Esophagus muscularis mucosa (tissue), 4 donors: ENCODE data around the gene IFI27L1. TPM values are rescaled to one million over a fixed set of nuclear protein-coding genes. Genes with fewer than 3 reads are reported as not detected.

Experiments used
- DNase-seq: peaks from one replicate; pipeline ENCODE4 v3.0.0-alpha.2; 2017; ENCODE audit errors: extremely low spot score
- H3K27ac ChIP-seq, 4 donors: fragments of 200-600 bp; sonication (generic); replicated peaks in 1 of 4; 1 replicate in 3 of 4; 2 replicates in 1 of 4; pipeline ENCODE4 v1.5.1; 2016 to 2019; ENCODE audit warnings: mild to moderate bottlenecking in 1 of 4
- H3K27me3 ChIP-seq, 4 donors: fragments of 200-600 bp; sonication (generic); one replicate each; pipeline versions ENCODE4 v1.5.1 to v1.6.0; 2016 to 2019
- H3K36me3 ChIP-seq, 4 donors: fragments of 200-600 bp; sonication (generic); one replicate each; pipeline ENCODE4 v1.5.1; 2016 to 2019
- H3K4me1 ChIP-seq, 4 donors: fragments of 200-600 bp; sonication (generic); one replicate each; pipeline ENCODE4 v1.5.1; 2016 to 2019
- H3K4me3 ChIP-seq, 4 donors: fragments of 200-600 bp; sonication (generic); 1 replicate in 2 of 4; 2 replicates in 2 of 4; pipeline ENCODE4 v1.5.1; 2016 to 2019; ENCODE audit warnings: mild to moderate bottlenecking in 4 of 4, moderate library complexity in 1 of 4
- H3K9me3 ChIP-seq, 4 donors: fragments of 200-600 bp; sonication (generic); 1 replicate in 3 of 4; 2 replicates in 1 of 4; pipeline ENCODE4 v1.5.1; 2016 to 2019
- EP300 ChIP-seq: sonication (generic); formaldehyde crosslinking; IDR thresholded peaks from one replicate; pipeline ENCODE4 v1.6.1; 2017; ENCODE audit warnings: antibody characterized with exemption
- POLR2A ChIP-seq: fragments of 450-650 bp; IDR thresholded peaks from one replicate; pipeline ENCODE4 v1.6.1; 2017; ENCODE audit warnings: antibody characterized with exemption, moderate library complexity, mild to moderate bottlenecking, low read depth
- POLR2AphosphoS5 ChIP-seq, 2 donors: sonication (generic); formaldehyde crosslinking; IDR thresholded peaks; one replicate each; pipeline ENCODE4 v1.6.1; 2017; ENCODE audit warnings: antibody characterized with exemption in 2 of 2
- WGBS: methylation state at CpG from one replicate; pipeline ENCODE4 v1.1.5; 2018; 5-methylcytosine and 5-hydroxymethylcytosine counted together
- intact Hi-C: fragments of 100-400 bp; cut with DNase I; formaldehyde crosslinking; loops from one replicate; pipeline ENCODE4 v1.15.1; 2023
- total RNA-seq, 4 donors: library from RNA; depleted of rRNA; stranded (reverse); fragments of >200 nt; gene quantifications; one replicate each; pipeline versions ENCODE4 v1.1.0 to v1.2.1, GENCODE V29; 2016
- TF ChIP-seq, protein P1 (sequence below), 3 experiments: fragments of 200-600 bp in 2 of 3; fragments of 450-650 bp in 1 of 3; sonication (generic) in 2 of 3; IDR thresholded peaks; one replicate each; pipeline ENCODE4 v1.5.1; 2017 to 2019; ENCODE audit warnings: antibody characterized with exemption in 3 of 3, mild to moderate bottlenecking in 2 of 3, moderate library complexity in 1 of 3

The IFI27L1 gene
- total RNA-seq, 4 donors from 2014 or later = 5.8 to 12.9 (median 6.4) TPM

- Histone ChIP-seq H3K4me3 (no peak overlapping the region), H3K9me3 (no peaks in the 10 kb centered on the region), H3K27ac (no peak overlapping the region), H3K4me1 (peaks cover 7 to 18% (median 14%) of the 10 kb centered on the region in 4 donors), H3K27me3 (no peaks in the 10 kb centered on the region), H3K36me3 (no peaks in the 10 kb centered on the region)
- intact Hi-C loops = loop anchor here (2.0 to 5.0 kb wide), 2 partner anchors 99 to 139 kb away; no protein-coding TSS in a partner anchor
- no peak for DNase-seq
- TF ChIP-seq POLR2A (no peak), EP300 (no peak), POLR2AphosphoS5 (IDR thresholded peaks at IDR 0.05) (no peak)
- TF ChIP-seq, protein P1, sequence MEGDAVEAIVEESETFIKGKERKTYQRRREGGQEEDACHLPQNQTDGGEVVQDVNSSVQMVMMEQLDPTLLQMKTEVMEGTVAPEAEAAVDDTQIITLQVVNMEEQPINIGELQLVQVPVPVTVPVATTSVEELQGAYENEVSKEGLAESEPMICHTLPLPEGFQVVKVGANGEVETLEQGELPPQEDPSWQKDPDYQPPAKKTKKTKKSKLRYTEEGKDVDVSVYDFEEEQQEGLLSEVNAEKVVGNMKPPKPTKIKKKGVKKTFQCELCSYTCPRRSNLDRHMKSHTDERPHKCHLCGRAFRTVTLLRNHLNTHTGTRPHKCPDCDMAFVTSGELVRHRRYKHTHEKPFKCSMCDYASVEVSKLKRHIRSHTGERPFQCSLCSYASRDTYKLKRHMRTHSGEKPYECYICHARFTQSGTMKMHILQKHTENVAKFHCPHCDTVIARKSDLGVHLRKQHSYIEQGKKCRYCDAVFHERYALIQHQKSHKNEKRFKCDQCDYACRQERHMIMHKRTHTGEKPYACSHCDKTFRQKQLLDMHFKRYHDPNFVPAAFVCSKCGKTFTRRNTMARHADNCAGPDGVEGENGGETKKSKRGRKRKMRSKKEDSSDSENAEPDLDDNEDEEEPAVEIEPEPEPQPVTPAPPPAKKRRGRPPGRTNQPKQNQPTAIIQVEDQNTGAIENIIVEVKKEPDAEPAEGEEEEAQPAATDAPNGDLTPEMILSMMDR (IDR thresholded peaks at IDR 0.05) = no peak
- WGBS = 94% methylated on average over 8 of the region's 9 CpGs
Observed at GRCh38 chr14:94037954-94038353, 43.2 kb upstream of the IFI27L1 start.

- Histone ChIP-seq H3K4me1 (peaks cover 7 to 18% (median 14%) of the 10 kb centered on the region in 4 donors), H3K4me3 (no peak overlapping the region), H3K36me3 (peaks cover 0 to 4% (median under 1%) of the 10 kb centered on the region in 4 donors), H3K9me3 (no peaks in the 10 kb centered on the region), H3K27ac (no peak overlapping the region), H3K27me3 (no peaks in the 10 kb centered on the region)
- 82% methylated on average over 7 of the region's 7 CpGs for WGBS
- no peak for TF ChIP-seq POLR2A
- TF ChIP-seq EP300 = no peak
- TF ChIP-seq, protein P1 (IDR thresholded peaks at IDR 0.05) = no peak
- no peak for TF ChIP-seq POLR2AphosphoS5 (IDR thresholded peaks at IDR 0.05)
- intact Hi-C loops = loop anchor here (5.0 kb wide), 1 partner anchor 139 kb away; no protein-coding TSS in a partner anchor
- DNase-seq = no peak
Observed at GRCh38 chr14:94038510-94038909, 42.6 kb upstream of the IFI27L1 start.

GRCh38 chr14:94038921-94039629 lies 42.0 kb upstream of the IFI27L1 start:
- Histone ChIP-seq H3K27me3 (no peaks in the 10 kb centered on the region), H3K36me3 (peaks cover 0 to 10% (median 3%) of the 10 kb centered on the region in 4 donors), H3K9me3 (no peaks in the 10 kb centered on the region), H3K27ac (no peak overlapping the region), H3K4me3 (no peak overlapping the region), H3K4me1 (peaks cover 7 to 18% (median 14%) of the 10 kb centered on the region in 4 donors)
- no peak for DNase-seq
- intact Hi-C loops = loop anchor here (5.0 kb wide), 1 partner anchor 138 kb away; no protein-coding TSS in a partner anchor
- WGBS = 90% methylated on average over 10 of the region's 11 CpGs
- TF ChIP-seq POLR2AphosphoS5 (IDR thresholded peaks at IDR 0.05) = no peak
- TF ChIP-seq EP300 = no peak
- TF ChIP-seq, protein P1 (IDR thresholded peaks at IDR 0.05) = no peak
- no peak for TF ChIP-seq POLR2A

DNA sequence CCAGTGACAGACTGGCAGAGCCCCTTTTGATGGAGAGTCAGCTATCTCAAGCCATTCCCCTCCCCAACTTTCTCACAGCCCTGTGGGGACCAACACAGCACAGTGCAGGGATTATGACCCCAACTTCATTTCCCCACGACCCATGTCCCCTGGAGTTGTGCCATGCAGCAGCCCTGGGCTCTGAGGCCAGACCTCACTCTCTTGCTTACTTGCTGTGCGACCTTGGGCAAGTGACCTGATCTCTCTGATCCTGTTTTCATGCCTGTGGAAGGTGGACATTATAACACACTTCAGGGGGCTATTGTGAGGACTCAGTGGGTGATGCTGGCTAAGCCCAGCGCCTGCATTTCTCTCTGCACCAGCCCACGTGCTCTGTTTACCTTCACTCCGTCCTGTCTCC lies 40.9 kb upstream of the IFI27L1 start:
- Histone ChIP-seq H3K4me1 (peaks cover 7 to 18% (median 14%) of the 10 kb centered on the region in 4 donors), H3K36me3 (peaks cover 0 to 22% (median 14%) of the 10 kb centered on the region in 4 donors), H3K27me3 (no peaks in the 10 kb centered on the region), H3K4me3 (no peak overlapping the region), H3K27ac (no peak overlapping the region), H3K9me3 (no peaks in the 10 kb centered on the region)
- WGBS = 90% methylated on average over 4 of the region's 5 CpGs
- TF ChIP-seq, protein P1 (IDR thresholded peaks at IDR 0.05) = no peak
- no peak for TF ChIP-seq POLR2A
- DNase-seq = no peak
- intact Hi-C loops = no loop called here
